Colon (tissue), 2 donors: ENCODE data around the gene SEC31B.

ENCODE experiments used
- FAIRE-seq: peaks from 2 replicates; lab custom pipeline; 2012; peaks lifted over from hg19 to GRCh38; lab: Jason Lieb, UNC
- donor health status: control.
- donor health status: control.

Gene SEC31B

GRCh38 chr10:100519311-100520051 lies at the start of gene SEC31B:
Gene SEC31B, minus strand, starts transcription at chr10:100519861. Its CDS starts 2,909 bp downstream, at chr10:100516952.
- FAIRE-seq = no peak

GRCh38 chr10:100568912-100569311 lies 49.3 kb upstream of the SEC31B start:
- FAIRE-seq = no peak

- no peak for FAIRE-seq
These were observed 48.2 kb upstream of the SEC31B start for GRCh38 chr10:100567826-100568225.

GRCh38 chr10:100567249-100567648 lies 47.6 kb upstream of the SEC31B start:
- FAIRE-seq = no peak

GRCh38 chr10:100566561-100566960 lies 46.9 kb upstream of the SEC31B start:
- no peak for FAIRE-seq

GRCh38 chr10:100565206-100565985 lies 45.7 kb upstream of the SEC31B start:
- FAIRE-seq = no peak

GRCh38 chr10:100562008-100562672 lies 42.5 kb upstream of the SEC31B start:
- no peak for FAIRE-seq

GRCh38 chr10:100561005-100561404 lies 41.3 kb upstream of the SEC31B start:
- no peak for FAIRE-seq

GRCh38 chr10:100560248-100560647 lies 40.6 kb upstream of the SEC31B start:
- FAIRE-seq = no peak

GRCh38 chr10:100554902-100555301 lies 35.2 kb upstream of the SEC31B start:
- no peak for FAIRE-seq

- FAIRE-seq = no peak
These were observed 34.3 kb upstream of the SEC31B start for GRCh38 chr10:100553929-100554328.

- FAIRE-seq = no peak
These were observed 32.1 kb upstream of the SEC31B start for GRCh38 chr10:100551738-100552137.

GRCh38 chr10:100551196-100551595 lies 31.5 kb upstream of the SEC31B start:
- no peak for FAIRE-seq

- FAIRE-seq = no peak
These were observed 25.3 kb upstream of the SEC31B start for GRCh38 chr10:100544950-100545349.

- no peak for FAIRE-seq
These were observed 17.8 kb upstream of the SEC31B start for GRCh38 chr10:100537475-100537874.

GRCh38 chr10:100535715-100536353 lies 16.2 kb upstream of the SEC31B start, which contains the start of gene HIF1AN:
Gene HIF1AN, plus strand, starts transcription at chr10:100535943. Its CDS starts 16 bp downstream, at chr10:100535959.
- FAIRE-seq = peak; percentile 76

- FAIRE-seq = no peak
These were observed 15.7 kb upstream of the SEC31B start for GRCh38 chr10:100535338-100535714.

- FAIRE-seq = no peak
These were observed 15.1 kb upstream of the SEC31B start for GRCh38 chr10:100534726-100535125.

GRCh38 chr10:100531761-100532160 lies 12.1 kb upstream of the SEC31B start:
- no peak for FAIRE-seq

- FAIRE-seq = no peak
These were observed 10.0 kb upstream of the SEC31B start, which contains the start of gene NDUFB8 for GRCh38 chr10:100529475-100530298. Gene NDUFB8, minus strand, starts transcription at chr10:100529871. Its CDS starts 20 bp downstream, at chr10:100529851.

GRCh38 chr10:100528921-100529474 lies 9.3 kb upstream of the SEC31B start:
- no peak for FAIRE-seq
